Neural crest cell (in vitro differentiated cells): ENCODE measurements around the gene THRB. TPM values are rescaled to one million over a fixed set of nuclear protein-coding genes. Genes with fewer than 3 reads are reported as not detected.

Source experiments
- DNase-seq: peaks from one replicate; pipeline ENCODE4 v3.0.0; 2021; ENCODE audit warnings: low read depth, mixed read lengths, low spot score
- H3K27ac Mint-ChIP-seq: one replicate; pipeline ENCODE4 v1.8.0; 2021; ENCODE audit warnings: mild to moderate bottlenecking, mixed read lengths; ENCODE audit not compliant: unreplicated experiment
- H3K27me3 Mint-ChIP-seq: 2 replicates; pipeline ENCODE4 v1.8.0; 2021; ENCODE audit warnings: low read depth, mild to moderate bottlenecking, mixed read lengths
- H3K36me3 Mint-ChIP-seq: 2 replicates; pipeline ENCODE4 v1.8.0; 2021; ENCODE audit warnings: low read depth, mild to moderate bottlenecking, mixed read lengths
- H3K4me1 Mint-ChIP-seq: 2 replicates; pipeline ENCODE4 v1.8.0; 2021; ENCODE audit warnings: mixed read lengths
- H3K4me3 Mint-ChIP-seq: one replicate; pipeline ENCODE4 v1.8.0; 2021; ENCODE audit warnings: mild to moderate bottlenecking, mixed read lengths
- H3K9me3 Mint-ChIP-seq: 2 replicates; pipeline ENCODE4 v1.8.0; 2021; ENCODE audit warnings: mixed read lengths
- CTCF ChIP-seq: fragments of 200-600 bp; sonication (generic); conservative IDR thresholded peaks from 2 replicates; pipeline ENCODE4 v1.5.0; 2021; ENCODE audit warnings: antibody characterized with exemption, mild to moderate bottlenecking
- total RNA-seq: library from RNA; stranded (reverse); gene quantifications from 2 replicates; pipeline ENCODE4 v1.2.1, GENCODE V29; 2021

THRB gene
- total RNA-seq, 1 donor from 2014 or later, result 0.65 TPM

DNA sequence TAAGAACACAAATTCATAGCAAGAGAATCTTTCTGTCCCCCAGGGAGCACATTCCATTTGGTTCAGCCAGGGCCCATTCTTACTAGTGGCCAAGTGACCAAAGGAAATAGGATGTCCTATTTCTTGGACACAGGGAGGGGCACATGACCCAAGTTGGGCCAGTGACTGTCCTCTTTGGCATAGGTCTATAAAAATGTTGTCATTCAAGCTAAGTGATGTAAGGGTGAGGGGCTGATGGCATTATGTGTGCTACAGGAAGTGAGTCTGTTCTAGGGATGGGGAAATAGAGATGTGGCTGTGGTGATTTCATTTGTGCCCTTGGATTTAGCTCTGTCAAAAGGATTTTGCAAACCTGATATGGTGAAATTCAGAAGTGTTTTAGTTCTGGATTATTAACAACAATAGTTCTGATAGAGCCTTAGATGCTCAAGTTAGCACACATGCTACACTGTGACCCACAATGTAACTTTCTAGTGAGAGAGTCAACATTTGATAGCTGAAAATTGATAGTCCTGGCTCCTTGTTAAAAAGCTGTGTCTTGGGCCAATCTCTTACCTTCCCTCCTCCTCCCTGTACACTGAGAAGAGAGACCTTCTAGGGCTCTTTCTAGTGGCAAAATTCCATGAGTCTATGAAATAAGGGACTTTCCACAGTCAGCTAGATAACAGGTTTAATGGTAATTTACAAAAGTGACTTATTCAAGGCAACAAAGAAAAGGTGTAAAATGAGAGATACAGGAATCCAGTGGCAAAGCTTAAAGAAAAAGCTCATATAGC is 117.2 kb downstream of the THRB start:
- H3K4me3 Mint-ChIP-seq, result no peak overlapping the region
- no peak overlapping the region for H3K27ac Mint-ChIP-seq
- no peak for DNase-seq
- H3K9me3 Mint-ChIP-seq, result no peaks in the 10 kb centered on the region
- H3K36me3 Mint-ChIP-seq, result no peaks in the 10 kb centered on the region
- TF ChIP-seq CTCF, result no peak
- H3K27me3 Mint-ChIP-seq, result no peaks in the 10 kb centered on the region
- H3K4me1 Mint-ChIP-seq, result no peaks in the 10 kb centered on the region

DNA sequence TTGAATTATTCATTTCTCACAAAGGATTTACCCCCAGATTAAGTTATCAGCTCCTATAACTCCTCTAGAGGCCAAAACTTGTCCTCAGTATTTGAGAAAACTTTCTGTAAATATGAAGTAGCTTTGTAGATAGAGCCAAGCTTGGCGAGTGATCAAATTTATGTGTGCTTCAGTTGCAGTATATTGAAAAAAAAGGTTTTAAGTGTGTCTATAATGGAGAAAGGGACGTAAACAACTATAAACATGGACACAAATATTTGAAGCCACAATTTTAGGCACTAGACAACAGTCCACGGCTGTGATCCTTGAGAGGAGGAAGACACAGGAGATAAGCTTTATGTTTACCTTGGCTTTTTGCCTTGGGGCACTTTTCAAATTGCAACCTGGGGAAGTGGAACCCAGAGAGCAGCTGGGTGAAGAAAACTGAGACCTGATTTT is 118.7 kb downstream of the THRB start:
- no peak overlapping the region for H3K4me3 Mint-ChIP-seq
- no peaks in the 10 kb centered on the region for H3K36me3 Mint-ChIP-seq
- H3K27me3 Mint-ChIP-seq, result no peaks in the 10 kb centered on the region
- H3K4me1 Mint-ChIP-seq, result no peaks in the 10 kb centered on the region
- no peak overlapping the region for H3K27ac Mint-ChIP-seq
- TF ChIP-seq CTCF, result no peak
- no peak for DNase-seq
- H3K9me3 Mint-ChIP-seq, result no peaks in the 10 kb centered on the region

GRCh38 chr3:24374801-24375200 is 119.8 kb downstream of the THRB start:
- H3K9me3 Mint-ChIP-seq, result no peaks in the 10 kb centered on the region
- H3K27me3 Mint-ChIP-seq, result no peaks in the 10 kb centered on the region
- no peak for DNase-seq
- H3K27ac Mint-ChIP-seq, result no peak overlapping the region
- no peaks in the 10 kb centered on the region for H3K4me1 Mint-ChIP-seq
- no peaks in the 10 kb centered on the region for H3K36me3 Mint-ChIP-seq
- H3K4me3 Mint-ChIP-seq, result no peak overlapping the region
- TF ChIP-seq CTCF, result no peak

DNA sequence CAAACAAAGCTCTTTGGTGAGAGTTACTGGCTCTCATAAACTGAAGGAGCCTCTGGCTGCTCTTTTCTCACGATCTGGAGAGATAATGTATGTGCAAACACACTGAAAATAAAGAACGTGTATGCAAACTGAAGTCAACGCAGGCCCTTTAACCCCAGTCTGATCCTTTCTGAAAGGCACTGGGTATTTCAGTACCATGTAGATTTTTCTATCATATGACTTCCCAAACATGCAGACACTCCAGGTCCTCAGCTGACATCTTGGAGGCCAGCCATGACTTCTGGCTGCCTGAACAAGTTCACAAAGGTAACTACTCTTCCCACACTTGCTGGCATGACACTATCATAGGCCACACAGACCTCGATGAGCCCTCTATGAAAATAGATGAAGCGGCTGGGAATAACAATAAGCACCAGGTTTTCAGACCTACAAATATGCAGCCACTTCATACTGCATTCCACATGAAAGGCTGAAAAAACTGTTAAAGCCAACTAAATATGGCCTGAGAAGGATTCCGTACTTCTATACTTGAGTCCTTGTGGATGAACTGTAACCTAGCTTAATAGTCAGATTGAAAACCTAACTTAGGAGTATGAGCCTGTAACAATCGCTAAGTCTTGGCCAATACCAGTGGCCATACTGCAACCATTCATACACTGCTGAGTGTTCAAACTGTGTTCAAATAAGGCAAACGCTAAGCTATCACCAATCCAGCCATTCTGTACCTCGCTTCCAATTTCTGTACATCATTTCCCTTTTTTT is 121.3 kb downstream of the THRB start:
- Mint-ChIP-seq H3K27ac (no peak overlapping the region), H3K4me1 (no peaks in the 10 kb centered on the region), H3K27me3 (no peaks in the 10 kb centered on the region), H3K36me3 (no peaks in the 10 kb centered on the region), H3K4me3 (no peak overlapping the region), H3K9me3 (no peaks in the 10 kb centered on the region)
- TF ChIP-seq CTCF, result no peak
- DNase-seq, result no peak

GRCh38 chr3:24372559-24373197 is 122.0 kb downstream of the THRB start:
- no peaks in the 10 kb centered on the region for H3K27me3 Mint-ChIP-seq
- TF ChIP-seq CTCF, result no peak
- H3K36me3 Mint-ChIP-seq, result no peaks in the 10 kb centered on the region
- H3K27ac Mint-ChIP-seq, result no peak overlapping the region
- H3K9me3 Mint-ChIP-seq, result no peaks in the 10 kb centered on the region
- DNase-seq, result no peak
- no peaks in the 10 kb centered on the region for H3K4me1 Mint-ChIP-seq
- no peak overlapping the region for H3K4me3 Mint-ChIP-seq
